ENCODE measurements around the gene DTNB. TPM values are rescaled to one million over a fixed set of nuclear protein-coding genes. Genes with fewer than 3 reads are reported as not detected.

The DTNB gene
- total RNA-seq, 1 donor from 2014 or later = 17.9 TPM

GRCh38 chr2:25700221-25700660, 26.9 kb upstream of the DTNB start:
- Histone ChIP-seq H3K27ac (no peak overlapping the region), H3K4me3 (no peak overlapping the region), H3K4me1 (no peaks in the 10 kb centered on the region), H3K9me3 (no peaks in the 10 kb centered on the region), H3K27me3 (no peaks in the 10 kb centered on the region), H3K36me3 (no peaks in the 10 kb centered on the region)
- intact Hi-C loops (cut with DNase I) = no loop called here
- TF ChIP-seq POLR2AphosphoS5 (IDR thresholded peaks at IDR 0.05; ENCODE audit: insufficient read depth in 1 of 2, low read depth in 1 of 2) (peak in 1 of 2 donors; percentile 49), CTCF (IDR thresholded peaks at IDR 0.05) (peak; percentile 41 to 49 (median 43)), POLR2A (IDR thresholded peaks at IDR 0.05) (no peak)
- no peak for DNase-seq (ENCODE audit: extremely low spot score in 2 of 2)

DNA sequence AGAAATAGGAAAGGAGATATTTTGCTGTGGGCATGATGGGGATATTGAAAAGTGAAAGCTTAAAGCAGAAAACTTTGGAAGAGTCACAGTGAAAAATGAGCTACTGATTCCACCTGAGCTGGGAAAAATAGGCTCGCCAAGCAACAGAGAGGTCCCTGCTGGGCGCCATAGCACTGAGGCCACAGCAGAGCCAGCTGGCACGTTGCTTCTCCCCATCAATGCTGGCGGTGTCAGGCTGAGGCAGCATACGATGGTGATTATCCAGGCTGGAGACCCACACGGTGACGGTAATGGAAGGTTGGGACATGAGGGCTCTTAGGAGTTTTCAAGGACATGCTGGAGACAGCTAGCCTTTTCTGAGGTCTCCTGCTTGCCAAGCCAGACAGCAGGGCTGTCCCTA, 25.8 kb upstream of the DTNB start:
- Histone ChIP-seq H3K9me3 (no peaks in the 10 kb centered on the region), H3K4me3 (no peak overlapping the region)
- no peak for TF ChIP-seq POLR2A (IDR thresholded peaks at IDR 0.05)

DNA sequence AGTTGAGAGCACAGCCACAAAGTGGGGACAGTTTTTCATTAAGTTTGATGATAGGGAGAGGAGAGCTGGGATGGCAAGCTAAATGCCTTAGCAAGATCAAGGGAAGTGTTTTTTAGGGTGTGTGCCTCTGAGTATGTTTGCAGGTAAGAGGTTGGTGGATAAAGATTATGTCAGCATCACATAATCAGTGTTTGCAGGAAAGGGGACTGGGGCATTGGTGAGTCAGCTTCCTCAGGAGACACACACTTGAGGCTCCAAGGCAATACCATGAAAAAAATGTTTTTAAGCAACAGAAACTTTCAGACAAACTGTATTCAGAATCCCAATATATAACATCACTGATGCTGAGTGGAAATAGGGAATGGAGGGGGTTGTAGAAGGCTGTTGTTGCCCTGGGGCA, 25.4 kb upstream of the DTNB start:
- TF ChIP-seq CTCF (IDR thresholded peaks at IDR 0.05) = no peak
- TF ChIP-seq POLR2AphosphoS5 (IDR thresholded peaks at IDR 0.05; ENCODE audit: insufficient read depth in 1 of 2, low read depth in 1 of 2) = no peak
- no peak for TF ChIP-seq POLR2A (IDR thresholded peaks at IDR 0.05)
- H3K9me3 ChIP-seq = no peaks in the 10 kb centered on the region
- H3K36me3 ChIP-seq = no peaks in the 10 kb centered on the region
- H3K27ac ChIP-seq = no peak overlapping the region
- no peaks in the 10 kb centered on the region for H3K27me3 ChIP-seq
- H3K4me1 ChIP-seq = no peaks in the 10 kb centered on the region
- H3K4me3 ChIP-seq = no peak overlapping the region
- intact Hi-C loops (cut with DNase I) = no loop called here
- DNase-seq (ENCODE audit: extremely low spot score in 2 of 2) = no peak

More for the DNA sequence above, 25.8 kb upstream of the DTNB start:
- intact Hi-C loops (cut with DNase I) = no loop called here
- Histone ChIP-seq H3K27me3 (no peaks in the 10 kb centered on the region), H3K4me1 (no peaks in the 10 kb centered on the region), H3K36me3 (no peaks in the 10 kb centered on the region), H3K27ac (no peak overlapping the region)
- DNase-seq (ENCODE audit: extremely low spot score in 2 of 2) = no peak

DNA sequence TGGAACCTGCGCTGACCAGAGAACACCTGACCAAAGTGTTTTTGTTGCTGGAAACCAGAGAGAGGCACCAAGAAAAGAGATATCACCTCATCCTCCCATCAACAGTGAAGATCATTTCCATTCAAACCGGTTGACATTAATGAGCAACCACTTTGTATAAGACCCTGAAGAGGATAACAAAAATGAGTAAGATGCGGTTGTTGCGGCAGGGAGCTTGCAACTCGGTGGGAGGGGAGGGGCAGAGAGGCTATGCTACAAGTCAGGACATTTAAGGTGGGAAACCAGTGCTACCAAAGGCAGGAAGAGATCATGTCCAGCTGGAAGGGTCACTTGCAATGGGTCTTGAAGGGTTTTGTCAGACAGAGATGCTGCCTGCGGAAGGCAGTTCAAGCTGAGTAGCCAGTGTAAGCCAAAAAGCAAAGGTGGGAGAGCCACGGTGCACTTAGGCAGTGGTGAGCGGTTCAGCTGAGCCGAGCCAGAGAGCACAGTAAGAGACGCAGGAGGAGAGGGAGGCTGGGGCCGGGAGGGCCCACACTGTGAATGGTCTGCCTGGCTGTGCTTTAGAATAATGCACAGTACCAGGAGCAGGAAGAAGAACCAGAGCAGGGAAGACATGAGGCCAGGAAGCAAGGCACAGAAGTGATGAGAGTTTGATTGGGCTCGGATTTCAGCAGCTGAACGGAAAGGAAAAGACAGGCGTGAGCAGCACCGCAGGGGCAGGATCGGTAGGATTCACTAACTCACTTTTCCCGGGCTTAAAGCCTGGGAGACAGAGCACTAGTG, 24.4 kb upstream of the DTNB start:
- H3K9me3 ChIP-seq = no peaks in the 10 kb centered on the region
- H3K27ac ChIP-seq = no peak overlapping the region
- no peaks in the 10 kb centered on the region for H3K27me3 ChIP-seq
- H3K4me1 ChIP-seq = no peaks in the 10 kb centered on the region
- no peaks in the 10 kb centered on the region for H3K36me3 ChIP-seq
- TF ChIP-seq CTCF (IDR thresholded peaks at IDR 0.05) (no peak), POLR2AphosphoS5 (IDR thresholded peaks at IDR 0.05; ENCODE audit: insufficient read depth in 1 of 2, low read depth in 1 of 2) (no peak), POLR2A (IDR thresholded peaks at IDR 0.05) (no peak)
- no peak overlapping the region for H3K4me3 ChIP-seq
- DNase-seq (ENCODE audit: extremely low spot score in 2 of 2) = no peak
- intact Hi-C loops (cut with DNase I) = no loop called here

- H3K4me1 ChIP-seq = no peaks in the 10 kb centered on the region
- no peaks in the 10 kb centered on the region for H3K36me3 ChIP-seq
- intact Hi-C loops (cut with DNase I) = no loop called here
- H3K9me3 ChIP-seq = no peaks in the 10 kb centered on the region
- DNase-seq (ENCODE audit: extremely low spot score in 2 of 2) = no peak
- H3K27ac ChIP-seq = no peak overlapping the region
- TF ChIP-seq POLR2A (IDR thresholded peaks at IDR 0.05) (no peak), POLR2AphosphoS5 (IDR thresholded peaks at IDR 0.05; ENCODE audit: insufficient read depth in 1 of 2, low read depth in 1 of 2) (no peak), CTCF (IDR thresholded peaks at IDR 0.05) (no peak)
- H3K27me3 ChIP-seq = no peaks in the 10 kb centered on the region
- H3K4me3 ChIP-seq = no peak overlapping the region
These were observed 19.5 kb upstream of the DTNB start for GRCh38 chr2:25692737-25693445.

All from vagina (tissue), 2 donors.